Naive B cell (primary cell): ENCODE measurements around the gene ANKRD60. TPM values are rescaled to one million over a fixed set of nuclear protein-coding genes. Genes with fewer than 3 reads are reported as not detected.

Experiments
- ATAC-seq, 2 donors: fragments of 150-1000 bp; cut with Tn5 transposase; 2 replicates each; pipeline ENCODE4 v1.10.0; 2021; ENCODE audit warnings: low read depth in 2 of 2, mild to moderate bottlenecking in 2 of 2, moderate library complexity in 2 of 2
- DNase-seq: peaks from one replicate; pipeline ENCODE4 v3.0.0; 2022
- H3K27ac Mint-ChIP-seq, 6 donors: one replicate each; pipeline ENCODE4 v1.8.0; 2020 to 2022; ENCODE audit warnings: mild to moderate bottlenecking in 6 of 6, mixed read lengths in 6 of 6, moderate library complexity in 5 of 6, inconsistent platforms in 2 of 6
- H3K27me3 Mint-ChIP-seq, 3 donors: one replicate each; pipeline ENCODE4 v1.8.0; 2021 to 2022; ENCODE audit warnings: mixed read lengths in 3 of 3, mild to moderate bottlenecking in 1 of 3
- H3K36me3 Mint-ChIP-seq, 2 donors: one replicate each; pipeline ENCODE4 v1.8.0; 2020 to 2022; ENCODE audit warnings: mixed read lengths in 2 of 2, inconsistent platforms in 1 of 2, mild to moderate bottlenecking in 1 of 2
- H3K4me1 Mint-ChIP-seq, 3 donors: one replicate each; pipeline ENCODE4 v1.8.0; 2020 to 2022; ENCODE audit warnings: mixed read lengths in 3 of 3, inconsistent platforms in 1 of 3, mild to moderate bottlenecking in 1 of 3, moderate library complexity in 1 of 3
- H3K4me3 Mint-ChIP-seq, 8 donors: one replicate each; pipeline ENCODE4 v1.8.0; 2020 to 2022; ENCODE audit warnings: mild to moderate bottlenecking in 8 of 8, mixed read lengths in 8 of 8, moderate library complexity in 8 of 8, inconsistent platforms in 2 of 8
- H3K9me3 Mint-ChIP-seq, 7 donors: one replicate each; pipeline ENCODE4 v1.8.0; 2020 to 2022; ENCODE audit warnings: mixed read lengths in 7 of 7, mild to moderate bottlenecking in 5 of 7, inconsistent platforms in 2 of 7, moderate library complexity in 1 of 7
- polyA plus RNA-seq, 6 donors: library from polyadenylated mRNA; unstranded; fragments of 300-500 nt; fragmentation: Illumina TruSeq; gene quantifications; one replicate each; pipeline ENCODE4 v1.2.3, GENCODE V29; 2021; ENCODE audit warnings: low read depth in 6 of 6

ANKRD60 gene
- polyA plus RNA-seq, 6 donors from 2014 or later, result 0.36 TPM; not detected in 5

DNA sequence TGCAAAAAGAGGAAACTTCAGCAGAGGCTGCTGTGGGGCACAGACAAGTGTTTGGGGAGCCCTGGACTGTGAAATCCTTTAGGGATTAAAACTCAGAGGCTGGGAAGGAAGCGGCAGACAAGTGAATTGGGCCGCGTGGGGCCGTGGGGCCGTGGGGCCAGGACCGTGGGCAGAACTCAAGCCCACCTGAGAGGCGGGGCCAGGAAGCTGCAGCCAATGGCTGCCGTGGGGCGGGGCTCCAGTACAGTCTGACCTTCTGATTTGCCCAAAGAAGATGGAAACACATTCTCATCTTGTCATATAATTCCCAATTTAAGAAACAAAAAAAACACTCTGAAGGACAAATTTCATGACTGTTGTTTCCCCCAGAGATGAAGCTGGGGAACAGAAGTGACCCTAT lies 55.4 kb downstream of the ANKRD60 start:
- ATAC-seq (no peak), DNase-seq (no peak)
- H3K36me3 Mint-ChIP-seq, result no peaks in the 10 kb centered on the region
- H3K9me3 Mint-ChIP-seq, result peaks cover 0 to 2% (median 0%) of the 10 kb centered on the region in 7 donors
- H3K4me3 Mint-ChIP-seq, result no peak overlapping the region
- H3K4me1 Mint-ChIP-seq, result peaks cover 4 to 15% (median 13%) of the 10 kb centered on the region in 3 donors
- H3K27ac Mint-ChIP-seq, result no peak overlapping the region
- H3K27me3 Mint-ChIP-seq, result peaks cover 9 to 39% (median 35%) of the 10 kb centered on the region in 3 donors

DNA sequence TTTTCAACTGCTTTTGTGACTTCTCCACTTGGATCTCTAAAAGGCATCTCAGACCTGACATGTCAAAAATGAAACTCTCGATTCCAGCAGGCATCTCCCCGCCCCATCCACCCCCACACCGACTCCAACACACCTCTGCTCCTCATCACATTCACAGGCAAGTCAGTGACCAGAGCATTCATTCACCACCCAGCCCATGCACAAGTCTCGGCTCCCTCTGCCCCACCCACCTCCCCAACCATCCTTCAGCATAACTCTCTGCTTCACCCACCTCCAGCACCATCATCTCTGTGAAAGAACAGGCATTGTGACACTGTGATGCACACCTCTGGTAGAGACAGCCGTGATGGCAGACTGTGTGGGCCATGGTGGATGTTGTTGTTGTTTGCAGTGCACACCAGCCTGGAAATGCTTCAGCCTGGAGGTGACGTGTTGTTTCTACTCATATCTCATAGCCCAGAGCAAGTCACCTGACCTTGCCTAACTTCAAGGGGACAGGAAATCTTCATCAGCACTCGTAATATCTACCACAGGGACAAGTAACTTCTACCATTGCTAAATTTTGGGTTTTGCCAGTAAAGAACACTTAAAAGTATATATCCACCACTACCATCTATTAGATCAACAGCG lies 56.5 kb downstream of the ANKRD60 start:
- H3K4me1 Mint-ChIP-seq, result peaks cover 4 to 15% (median 13%) of the 10 kb centered on the region in 3 donors
- peaks cover 0 to 2% (median 0%) of the 10 kb centered on the region in 7 donors for H3K9me3 Mint-ChIP-seq
- ATAC-seq, result no peak
- DNase-seq, result no peak
- H3K27me3 Mint-ChIP-seq, result peaks cover 13 to 32% (median 30%) of the 10 kb centered on the region in 3 donors
- H3K27ac Mint-ChIP-seq, result peak overlapping the region in 1 of 6 donors; percentile 47
- no peak overlapping the region for H3K4me3 Mint-ChIP-seq
- no peaks in the 10 kb centered on the region for H3K36me3 Mint-ChIP-seq

DNA sequence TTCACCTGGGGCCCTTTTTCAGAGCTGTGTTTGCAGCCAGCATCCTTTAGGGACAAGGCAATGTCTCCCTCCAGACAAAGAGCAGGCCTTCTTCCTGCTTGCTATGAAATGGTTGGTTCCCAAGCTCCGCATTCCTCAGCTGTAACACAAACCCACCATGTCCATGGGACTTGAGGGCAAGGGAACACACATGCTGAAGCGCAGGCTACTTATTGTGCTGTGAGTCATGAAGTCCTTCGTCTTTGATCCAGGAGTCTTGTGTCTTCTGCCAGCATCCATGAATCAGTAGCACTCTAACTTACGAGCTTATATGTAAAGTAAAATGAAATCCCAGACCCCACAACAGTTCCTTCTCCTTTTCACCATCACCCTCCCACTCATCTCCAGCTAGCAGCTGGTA lies 59.0 kb downstream of the ANKRD60 start:
- Mint-ChIP-seq H3K36me3 (no peaks in the 10 kb centered on the region), H3K4me1 (peaks cover 0 to 8% (median 8%) of the 10 kb centered on the region in 3 donors), H3K27me3 (peaks cover 8 to 26% (median 23%) of the 10 kb centered on the region in 3 donors), H3K4me3 (no peak overlapping the region), H3K9me3 (peaks cover 0 to 2% (median 0%) of the 10 kb centered on the region in 7 donors), H3K27ac (peak overlapping the region in 1 of 6 donors; percentile 68)
- DNase-seq (no peak), ATAC-seq (no peak)

DNA sequence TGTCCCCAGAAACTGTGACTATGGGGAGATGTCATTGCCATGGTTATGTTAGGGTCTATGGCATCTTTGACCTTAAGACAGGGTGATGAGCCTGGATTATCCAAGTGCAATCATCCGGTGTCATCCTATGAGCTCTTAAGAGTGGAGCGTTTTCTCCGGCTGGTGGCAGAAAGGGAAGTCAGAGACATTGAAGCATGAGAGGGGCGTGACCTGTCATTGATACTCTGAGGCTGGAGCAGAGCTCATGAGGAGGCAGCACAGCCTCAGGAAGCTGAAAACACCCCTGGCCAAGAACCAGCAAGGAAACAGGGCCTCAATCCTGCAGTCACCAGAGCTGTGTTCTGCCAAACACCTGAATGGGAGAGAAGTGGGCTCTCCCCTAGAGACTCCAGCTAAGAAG lies 59.6 kb downstream of the ANKRD60 start:
- Mint-ChIP-seq H3K4me3 (no peak overlapping the region), H3K27ac (no peak overlapping the region), H3K4me1 (peaks cover 0 to 2% (median 2%) of the 10 kb centered on the region in 3 donors), H3K36me3 (no peaks in the 10 kb centered on the region), H3K9me3 (peaks cover 0 to 2% (median 0%) of the 10 kb centered on the region in 7 donors), H3K27me3 (peaks cover 8 to 32% (median 23%) of the 10 kb centered on the region in 3 donors)
- DNase-seq (no peak), ATAC-seq (no peak)

DNA sequence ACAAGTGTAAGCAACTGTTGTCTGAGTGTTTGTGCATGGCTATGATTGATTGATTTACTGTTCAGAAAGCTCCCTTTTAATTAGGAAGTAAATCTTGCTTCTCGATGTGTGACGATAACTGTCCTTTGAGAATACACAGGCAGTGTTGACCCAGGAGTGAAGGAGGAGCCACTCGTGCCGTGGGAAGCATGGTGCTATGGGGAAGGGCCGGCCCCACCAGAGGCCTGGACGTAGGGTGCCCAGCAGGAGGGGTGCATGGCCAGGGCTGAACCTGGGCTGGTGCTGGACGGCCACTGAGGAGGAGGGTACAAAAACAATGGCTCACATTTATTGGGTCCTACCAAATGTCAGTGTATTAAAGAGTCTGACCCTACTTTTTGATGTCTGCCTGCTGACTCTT lies 60.7 kb downstream of the ANKRD60 start:
- H3K4me3 Mint-ChIP-seq, result no peak overlapping the region
- H3K4me1 Mint-ChIP-seq, result no peaks in the 10 kb centered on the region
- no peak for ATAC-seq
- peak overlapping the region in 1 of 6 donors; percentile 7 for H3K27ac Mint-ChIP-seq
- peaks cover 0 to 2% (median 0%) of the 10 kb centered on the region in 7 donors for H3K9me3 Mint-ChIP-seq
- peaks cover 8 to 36% (median 23%) of the 10 kb centered on the region in 3 donors for H3K27me3 Mint-ChIP-seq
- no peak for DNase-seq
- H3K36me3 Mint-ChIP-seq, result no peaks in the 10 kb centered on the region

Other genes starting within 250 kb of the ANKRD60 start
- gene RAB22A, start 81.1 kb upstream of the ANKRD60 start, polyA plus RNA-seq, result 10 to 100 TPM; 11.6 to 15.8 (median 13.0) TPM
- 10 to 100 TPM; 18.1 to 30.7 (median 21.3) TPM for gene VAPB, start 160.6 kb upstream of the ANKRD60 start, polyA plus RNA-seq